OCI-LY1 (cell line): ENCODE data around the gene MPL.

Source experiments
- H2AFZ ChIP-seq: fragments of 200-600 bp; sonication (generic), shearing (Covaris generic); 2 replicates; pipeline ENCODE4 v1.6.0; 2014; ENCODE audit warnings: antibody characterized with exemption, mild to moderate bottlenecking, low read length
- H3F3A ChIP-seq: fragments of 200-600 bp; sonication (generic), shearing (Covaris generic); 2 replicates; pipeline ENCODE4 v1.6.0; 2014; ENCODE audit warnings: mild to moderate bottlenecking, antibody characterized with exemption, low read length, moderate library complexity; ENCODE audit not compliant: insufficient read depth
- H3K27ac ChIP-seq: fragments of 200-600 bp; sonication (generic); 2 replicates; pipeline ENCODE4 v1.5.1; 2014; ENCODE audit warnings: low read length, mixed run types, mild to moderate bottlenecking, low read depth; ENCODE audit not compliant: poor library complexity, severe bottlenecking
- H3K27me3 ChIP-seq: fragments of 200-600 bp; sonication (generic); 2 replicates; pipeline ENCODE4 v1.6.0; 2014; ENCODE audit warnings: antibody characterized with exemption, mild to moderate bottlenecking, low read length, moderate library complexity; ENCODE audit not compliant: insufficient read depth
- H3K36me3 ChIP-seq: fragments of 200-600 bp; sonication (generic); 2 replicates; pipeline ENCODE4 v1.6.1; 2014; ENCODE audit warnings: mild to moderate bottlenecking, antibody characterized with exemption, low read length, moderate library complexity, mixed read lengths; ENCODE audit not compliant: insufficient read depth
- H3K4me1 ChIP-seq: fragments of 200-600 bp; sonication (generic); 2 replicates; pipeline ENCODE4 v1.5.1; 2014; ENCODE audit warnings: mild to moderate bottlenecking, low read length, moderate library complexity; ENCODE audit not compliant: insufficient read depth, severe bottlenecking
- H3K4me2 ChIP-seq: fragments of 200-600 bp; sonication (generic), shearing (Covaris generic); 2 replicates; pipeline ENCODE4 v1.6.1; 2014; ENCODE audit warnings: low read length
- H3K4me3 ChIP-seq: fragments of 200-600 bp; sonication (generic); 2 replicates; pipeline ENCODE4 v1.5.1; 2014; ENCODE audit warnings: low read length, low read depth, mild to moderate bottlenecking, mixed read lengths; ENCODE audit not compliant: poor library complexity, severe bottlenecking
- H3K79me2 ChIP-seq: fragments of 200-600 bp; shearing (Covaris generic); 2 replicates; pipeline ENCODE4 v1.6.1; 2016; ENCODE audit warnings: mixed run types, low read length, mixed read lengths; ENCODE audit not compliant: insufficient read depth
- H3K9ac ChIP-seq: fragments of 200-600 bp; sonication (generic), shearing (Covaris generic); 2 replicates; pipeline ENCODE4 v1.6.1; 2014; ENCODE audit warnings: mild to moderate bottlenecking, low read length, mixed read lengths
- H3K9me2 ChIP-seq: fragments of 200-600 bp; sonication (generic), shearing (Covaris generic); 2 replicates; pipeline ENCODE4 v1.6.1; 2014; ENCODE audit warnings: low read depth, mild to moderate bottlenecking, low read length, mixed read lengths
- H3K9me3 ChIP-seq: fragments of 200-600 bp; shearing (Covaris generic); 2 replicates; pipeline ENCODE4 v1.6.1; 2014; ENCODE audit warnings: low read length, mixed read lengths
- H4K20me1 ChIP-seq: fragments of 200-600 bp; sonication (generic), shearing (Covaris generic); 2 replicates; pipeline ENCODE4 v1.6.0; 2016; ENCODE audit warnings: mild to moderate bottlenecking, low read length; ENCODE audit not compliant: insufficient read depth
- EZH2 ChIP-seq: fragments of 200-600 bp; sonication (generic), shearing (Covaris generic); IDR thresholded peaks from 2 replicates; pipeline ENCODE4 v1.8.0; 2017; ENCODE audit warnings: borderline replicate concordance, mixed run types, mild to moderate bottlenecking, antibody characterized with exemption, low read length, moderate library complexity, mixed read lengths
- TF ChIP-seq, protein P1 (sequence below): fragments of 200-600 bp; sonication (generic), shearing (Covaris generic); IDR thresholded peaks from 2 replicates; pipeline ENCODE4 v1.5.1; 2017; ENCODE audit warnings: mild to moderate bottlenecking, antibody characterized with exemption, low read length, moderate library complexity, mixed read lengths

Gene MPL

DNA sequence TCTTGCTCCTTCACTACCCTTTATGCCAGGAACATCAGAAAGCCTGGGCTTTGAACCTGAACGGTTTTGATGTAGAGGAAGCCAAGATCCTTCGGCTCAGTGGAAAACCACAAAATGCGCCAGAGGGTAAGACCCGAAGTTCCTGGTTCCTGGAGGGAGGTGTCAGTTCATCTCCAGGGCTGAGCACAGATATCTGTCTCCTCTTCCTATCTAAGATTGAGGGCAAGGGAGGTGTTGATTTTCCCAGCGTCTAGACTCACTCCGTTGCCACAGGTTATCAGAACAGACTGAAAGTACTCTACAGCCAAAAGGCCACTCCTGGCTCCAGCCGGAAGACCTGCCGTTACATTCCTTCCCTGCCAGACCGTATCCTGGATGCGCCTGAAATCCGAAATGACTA is 22.1 kb downstream of the MPL start:
- H3K36me3 ChIP-seq: peaks cover 57% of the 10 kb centered on the region
- H3K27me3 ChIP-seq: no peaks in the 10 kb centered on the region
- H3K4me1 ChIP-seq: peaks cover 31% of the 10 kb centered on the region
- H3K4me3 ChIP-seq: peak overlapping the region; percentile 84
- peaks cover 4% of the 10 kb centered on the region; the same call in 1 of the 2 replicates for H3F3A ChIP-seq
- H3K9me3 ChIP-seq: no peaks in the 10 kb centered on the region
- TF ChIP-seq, protein P1, sequence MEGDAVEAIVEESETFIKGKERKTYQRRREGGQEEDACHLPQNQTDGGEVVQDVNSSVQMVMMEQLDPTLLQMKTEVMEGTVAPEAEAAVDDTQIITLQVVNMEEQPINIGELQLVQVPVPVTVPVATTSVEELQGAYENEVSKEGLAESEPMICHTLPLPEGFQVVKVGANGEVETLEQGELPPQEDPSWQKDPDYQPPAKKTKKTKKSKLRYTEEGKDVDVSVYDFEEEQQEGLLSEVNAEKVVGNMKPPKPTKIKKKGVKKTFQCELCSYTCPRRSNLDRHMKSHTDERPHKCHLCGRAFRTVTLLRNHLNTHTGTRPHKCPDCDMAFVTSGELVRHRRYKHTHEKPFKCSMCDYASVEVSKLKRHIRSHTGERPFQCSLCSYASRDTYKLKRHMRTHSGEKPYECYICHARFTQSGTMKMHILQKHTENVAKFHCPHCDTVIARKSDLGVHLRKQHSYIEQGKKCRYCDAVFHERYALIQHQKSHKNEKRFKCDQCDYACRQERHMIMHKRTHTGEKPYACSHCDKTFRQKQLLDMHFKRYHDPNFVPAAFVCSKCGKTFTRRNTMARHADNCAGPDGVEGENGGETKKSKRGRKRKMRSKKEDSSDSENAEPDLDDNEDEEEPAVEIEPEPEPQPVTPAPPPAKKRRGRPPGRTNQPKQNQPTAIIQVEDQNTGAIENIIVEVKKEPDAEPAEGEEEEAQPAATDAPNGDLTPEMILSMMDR: no peak
- no peak for TF ChIP-seq EZH2
- H3K4me2 ChIP-seq: peak overlapping the region; percentile 91
- H3K9ac ChIP-seq: peak overlapping the region; percentile 90
- no peaks in the 10 kb centered on the region for H3K9me2 ChIP-seq
- no peaks in the 10 kb centered on the region for H4K20me1 ChIP-seq
- H3K27ac ChIP-seq: peak overlapping the region; percentile 71
- H2AFZ ChIP-seq: no peak overlapping the region
- H3K79me2 ChIP-seq: peaks cover 9% of the 10 kb centered on the region

DNA sequence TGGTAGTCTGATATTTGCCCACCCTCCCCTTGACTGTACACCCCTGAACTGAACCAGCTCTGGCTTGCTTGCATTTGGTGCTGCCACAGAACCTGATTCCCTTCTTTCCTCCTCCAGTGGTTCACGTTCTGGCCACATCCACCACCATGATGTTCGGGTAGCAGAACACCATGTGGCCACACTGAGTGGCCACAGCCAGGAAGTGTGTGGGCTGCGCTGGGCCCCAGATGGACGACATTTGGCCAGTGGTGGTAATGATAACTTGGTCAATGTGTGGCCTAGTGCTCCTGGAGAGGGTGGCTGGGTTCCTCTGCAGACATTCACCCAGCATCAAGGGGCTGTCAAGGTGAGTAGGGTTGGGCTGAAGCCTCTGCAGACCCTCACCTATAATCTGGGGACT is 23.0 kb downstream of the MPL start:
- peaks cover 4% of the 10 kb centered on the region; the same call in 1 of the 2 replicates for H3F3A ChIP-seq
- peak overlapping the region; percentile 84 for H3K4me3 ChIP-seq
- TF ChIP-seq, protein P1: no peak
- no peak overlapping the region for H2AFZ ChIP-seq
- peak overlapping the region; percentile 71 for H3K27ac ChIP-seq
- H4K20me1 ChIP-seq: no peaks in the 10 kb centered on the region
- peak overlapping the region; percentile 90; the same call in 1 of the 2 replicates for H3K9ac ChIP-seq
- peaks cover 32% of the 10 kb centered on the region for H3K4me1 ChIP-seq
- H3K9me2 ChIP-seq: no peaks in the 10 kb centered on the region
- peaks cover 9% of the 10 kb centered on the region for H3K79me2 ChIP-seq
- peak overlapping the region; percentile 91 for H3K4me2 ChIP-seq
- peaks cover 66% of the 10 kb centered on the region for H3K36me3 ChIP-seq
- H3K9me3 ChIP-seq: no peaks in the 10 kb centered on the region
- no peaks in the 10 kb centered on the region for H3K27me3 ChIP-seq

DNA sequence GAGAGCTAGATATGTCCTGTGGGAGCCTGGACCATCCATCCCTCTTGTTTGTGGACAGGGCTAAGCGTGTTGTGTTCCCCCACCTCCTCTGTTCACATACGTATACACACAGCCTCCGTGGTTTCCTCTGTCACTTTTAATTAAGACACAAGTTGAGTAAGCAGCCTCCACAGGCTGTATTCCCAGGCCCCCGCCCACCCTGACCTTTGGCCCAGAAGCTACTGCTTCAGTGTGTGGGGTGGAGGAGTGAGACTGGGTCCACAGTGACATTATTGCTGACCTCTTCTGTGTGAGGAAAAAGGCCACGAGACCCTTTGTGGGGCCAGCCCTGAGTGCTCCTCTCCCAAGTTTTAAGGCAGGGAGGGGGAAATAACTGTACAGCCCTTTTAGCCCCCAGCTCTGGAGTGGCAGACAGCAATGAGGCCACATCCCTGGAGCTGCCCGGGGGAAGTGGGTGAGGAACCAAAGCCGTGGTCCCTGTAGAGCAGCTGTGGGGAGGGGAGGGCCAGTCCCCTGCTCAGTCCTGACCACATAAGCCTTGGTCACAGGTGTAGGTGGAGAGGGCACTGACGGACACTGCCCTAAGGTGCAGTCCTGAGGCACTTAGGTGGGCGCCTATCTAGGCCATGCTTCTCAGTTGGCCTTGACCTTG is 25.8 kb downstream of the MPL start:
- H3K9ac ChIP-seq: no peak overlapping the region
- H3K4me3 ChIP-seq: no peak overlapping the region
- TF ChIP-seq EZH2: no peak
- TF ChIP-seq, protein P1: no peak
- no peaks in the 10 kb centered on the region for H3K9me3 ChIP-seq
- peaks cover 4% of the 10 kb centered on the region; the same call in 1 of the 2 replicates for H3F3A ChIP-seq
- H3K4me1 ChIP-seq: peaks cover 40% of the 10 kb centered on the region
- peaks cover 66% of the 10 kb centered on the region for H3K36me3 ChIP-seq
- no peak overlapping the region for H2AFZ ChIP-seq
- peaks cover 9% of the 10 kb centered on the region for H3K79me2 ChIP-seq
- no peaks in the 10 kb centered on the region for H3K27me3 ChIP-seq
- H3K9me2 ChIP-seq: no peaks in the 10 kb centered on the region
- H3K27ac ChIP-seq: peak overlapping the region; percentile 15
- no peaks in the 10 kb centered on the region for H4K20me1 ChIP-seq
- no peak overlapping the region for H3K4me2 ChIP-seq
